ENCODE measurements around the gene PTGDS. TPM values are rescaled to one million over a fixed set of nuclear protein-coding genes. Genes with fewer than 3 reads are reported as not detected.
A peak's percentile ranks its signal among the peaks of the same experiment; 100 is the strongest.

Gene PTGDS
- total and polyA plus RNA-seq, 2 donors (not counting 1 experiment from before 2014, with no cell fraction given): 0.13 TPM; not detected in 1

- Histone ChIP-seq H3K4me3 (ENCODE audit: control extremely low read depth in 1 of 5, extremely low read depth in 1 of 5, insufficient read depth in 1 of 5, low read depth in 2 of 5, low read length in 4 of 5) (peak overlapping the region in 2 of 5 experiments; percentile 41 to 50), H3K9ac (ENCODE audit: low read length) (peak overlapping the region; percentile 51), H3K4me2 (replicated peaks; ENCODE audit: low read depth, low read length, poor library complexity, severe bottlenecking) (peak overlapping the region; percentile 73), H3K9me3 (ENCODE audit: control extremely low read depth in 1 of 3, control insufficient read depth in 2 of 3, insufficient read depth in 1 of 3, low read length in 2 of 3) (peaks cover 0 to 8% (median 0%) of the 10 kb centered on the region in 3 donors), H3K36me3 (replicated peaks in 1 of 2; ENCODE audit: control extremely low read depth in 1 of 2, control insufficient read depth in 1 of 2, extremely low read depth in 1 of 2, insufficient read depth in 2 of 2, low read length in 1 of 2) (no peaks in the 10 kb centered on the region), H3K4me1 (ENCODE audit: control insufficient read depth in 2 of 2, insufficient read depth in 2 of 2, low read length in 2 of 2) (peaks cover 46 to 58% of the 10 kb centered on the region in 2 donors), H3K79me2 (ENCODE audit: control insufficient read depth, insufficient read depth, low read length) (no peaks in the 10 kb centered on the region), H3K27me3 (replicated peaks in 1 of 4; ENCODE audit: control extremely low read depth in 1 of 4, control insufficient read depth in 3 of 4, insufficient read depth in 4 of 4, low read length in 3 of 4) (peaks cover 0 to 4% (median 0%) of the 10 kb centered on the region in 4 experiments), H4K20me1 (ENCODE audit: control insufficient read depth, insufficient read depth, low read length, poor library complexity, severe bottlenecking) (no peaks in the 10 kb centered on the region), H3K27ac (ENCODE audit: low read length in 2 of 2) (peak overlapping the region; percentile 4 to 74), H2AFZ (ENCODE audit: insufficient read depth, low read depth, low read length, poor library complexity, severe bottlenecking) (peak overlapping the region; percentile 48)
- ChIA-PET POLR2A (interaction anchor here (0.6 to 1.9 kb wide), 9 partner anchors 8 to 299 kb away, joined by 3 to 18 read pairs (median 4); partner anchors contain the start of gene PAXX), CTCF (interaction anchor here (0.7 to 4.4 kb wide), 10 partner anchors 9 to 453 kb away, joined by 3 to 27 read pairs (median 6); partner anchors contain the start of genes ABCA2, FUT7 and PAXX)
- H3K27ac Mint-ChIP-seq: peak overlapping the region; percentile 87
- 40% methylated on average over 10 of the region's 10 CpGs for WGBS (ENCODE audit: insufficient coverage)
- peaks cover 3% of the 10 kb centered on the region for H3K27me3 Mint-ChIP-seq
- DNase-seq: peak; percentile 68
- peak; percentile 54 for ATAC-seq (ENCODE audit: low read depth)
- H3K9me3 Mint-ChIP-seq (ENCODE audit: insufficient read depth): no peaks in the 10 kb centered on the region
- intact Hi-C loops (cut with micrococcal nuclease): loop anchor here (1.0 kb wide), 1 partner anchor 8 kb away; the partner anchor contains the start of gene PAXX
- peak overlapping the region; percentile 81 for H3K4me3 Mint-ChIP-seq
- no peak for TF ChIP-seq CTCF (IDR thresholded peaks at IDR 0.05)
- no peak for TF ChIP-seq EZH2 (IDR thresholded peaks at IDR 0.05; ENCODE audit: borderline replicate concordance, insufficient read depth, low read depth, low read length, poor library complexity, severe bottlenecking)
- H3K4me1 Mint-ChIP-seq: peaks cover 44% of the 10 kb centered on the region
These were observed 23.1 kb downstream of the PTGDS start for GRCh38 chr9:137000177-137000930.

Data from B cell (primary cell).